ENCODE measurements around the gene VPS35L.

Gene VPS35L

DNA sequence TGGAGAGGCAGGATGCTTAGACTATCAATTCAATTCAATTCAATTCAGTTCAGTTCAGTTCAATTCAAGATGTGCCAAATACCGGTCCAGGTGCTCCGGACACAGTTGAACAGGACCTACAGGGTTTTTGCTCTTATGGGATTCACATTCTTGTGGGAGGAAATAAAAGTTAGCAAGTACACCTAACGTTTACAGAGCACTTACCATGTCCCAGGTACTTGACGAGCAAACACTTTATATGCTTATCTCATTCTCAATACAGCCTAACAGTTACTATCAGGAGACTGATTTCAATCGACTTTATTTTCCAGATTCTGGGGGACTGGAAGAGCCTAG lies 33.1 kb upstream of the VPS35L start:
- Histone ChIP-seq H3K27me3 (ENCODE audit: control insufficient read depth, insufficient read depth, low read length) (no peaks in the 10 kb centered on the region), H3K4me1 (ENCODE audit: control insufficient read depth, insufficient read depth, low read length) (peaks cover 25% of the 10 kb centered on the region), H3K4me3 (ENCODE audit: low read length) (no peak overlapping the region), H3K36me3 (ENCODE audit: insufficient read depth, low read length) (no peaks in the 10 kb centered on the region), H3K4me2 (ENCODE audit: low read length) (peak overlapping the region; percentile 99), H3K9ac (ENCODE audit: low read depth, low read length) (no peak overlapping the region), H3K9me3 (replicated peaks; ENCODE audit: low read length) (no peaks in the 10 kb centered on the region)

- no peak overlapping the region for H3K4me2 ChIP-seq (ENCODE audit: low read length)
- H3K9ac ChIP-seq (ENCODE audit: low read depth, low read length): no peak overlapping the region
- H3K4me3 ChIP-seq (ENCODE audit: low read length): no peak overlapping the region
- no peaks in the 10 kb centered on the region for H3K9me3 ChIP-seq (replicated peaks; ENCODE audit: low read length)
- H3K4me1 ChIP-seq (ENCODE audit: control insufficient read depth, insufficient read depth, low read length): peaks cover 21% of the 10 kb centered on the region
- no peaks in the 10 kb centered on the region for H3K27me3 ChIP-seq (ENCODE audit: control insufficient read depth, insufficient read depth, low read length)
- H3K36me3 ChIP-seq (ENCODE audit: insufficient read depth, low read length): peaks cover under 1% of the 10 kb centered on the region
Observed at GRCh38 chr16:19522760-19523159, 32.7 kb upstream of the VPS35L start.

- Histone ChIP-seq H3K4me2 (ENCODE audit: low read length) (no peak overlapping the region), H3K4me1 (ENCODE audit: control insufficient read depth, insufficient read depth, low read length) (peaks cover 20% of the 10 kb centered on the region), H3K9ac (ENCODE audit: low read depth, low read length) (no peak overlapping the region), H3K36me3 (ENCODE audit: insufficient read depth, low read length) (peaks cover 5% of the 10 kb centered on the region), H3K4me3 (ENCODE audit: low read length) (no peak overlapping the region), H3K9me3 (replicated peaks; ENCODE audit: low read length) (no peaks in the 10 kb centered on the region), H3K27me3 (ENCODE audit: control insufficient read depth, insufficient read depth, low read length) (no peaks in the 10 kb centered on the region)
Observed at GRCh38 chr16:19523184-19523558, 32.3 kb upstream of the VPS35L start.

DNA sequence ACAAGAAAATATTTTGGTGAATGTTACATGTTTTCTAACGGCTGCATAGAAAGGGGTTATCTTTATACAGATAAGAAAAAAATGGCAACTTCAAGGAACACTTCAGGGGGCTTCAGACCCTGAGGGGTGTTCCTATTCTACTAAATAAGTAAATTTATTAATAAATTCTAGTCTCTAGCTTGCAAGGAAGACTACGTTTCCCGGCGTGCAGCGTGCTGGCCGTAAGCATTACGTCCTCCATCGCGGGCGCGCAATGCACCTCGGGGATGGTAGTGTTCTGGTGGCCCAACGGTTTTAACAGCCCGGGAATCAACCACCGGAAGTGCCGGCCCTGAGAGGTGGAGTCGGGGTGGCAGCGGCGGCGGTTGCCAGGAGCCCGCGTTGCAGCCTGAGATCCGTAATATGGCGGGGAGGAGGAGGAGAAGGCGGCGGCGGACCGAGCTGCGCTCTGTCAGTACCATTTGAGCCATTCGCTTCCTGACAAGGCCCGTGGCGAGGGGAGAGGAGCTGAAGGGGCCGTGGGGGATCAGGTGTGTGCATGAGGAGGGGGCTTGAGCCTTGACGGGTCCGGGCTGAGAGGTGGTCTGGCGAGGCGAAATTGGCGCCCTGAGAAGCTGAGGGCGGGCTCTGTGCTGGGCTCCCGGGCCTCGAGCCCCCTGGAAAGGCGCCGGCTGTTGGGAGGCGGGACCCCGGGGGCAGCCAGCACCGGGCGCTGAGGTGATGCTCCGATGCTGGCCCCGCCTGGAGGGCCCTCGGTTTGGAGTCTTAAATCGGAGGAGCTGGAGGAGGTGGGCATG lies 31.7 kb upstream of the VPS35L start, which contains the start of gene CCP110:
CCP110 (plus strand) TSS at position 384 of the 797 bp plus-strand sequence. CDS start 3,940 bp downstream, outside the sequence.
- Histone ChIP-seq H3K9me3 (replicated peaks; ENCODE audit: low read length) (no peaks in the 10 kb centered on the region), H3K36me3 (ENCODE audit: insufficient read depth, low read length) (peaks cover 11% of the 10 kb centered on the region), H3K4me3 (ENCODE audit: low read length) (peak within 1 kb of the TSS; percentile 93), H3K9ac (ENCODE audit: low read depth, low read length) (peak within 1 kb of the TSS; percentile 83), H3K27me3 (ENCODE audit: control insufficient read depth, insufficient read depth, low read length) (no peaks in the 10 kb centered on the region), H3K4me1 (ENCODE audit: control insufficient read depth, insufficient read depth, low read length) (peaks cover 20% of the 10 kb centered on the region), H3K4me2 (ENCODE audit: low read length) (peak within 1 kb of the TSS; percentile 92)

DNA sequence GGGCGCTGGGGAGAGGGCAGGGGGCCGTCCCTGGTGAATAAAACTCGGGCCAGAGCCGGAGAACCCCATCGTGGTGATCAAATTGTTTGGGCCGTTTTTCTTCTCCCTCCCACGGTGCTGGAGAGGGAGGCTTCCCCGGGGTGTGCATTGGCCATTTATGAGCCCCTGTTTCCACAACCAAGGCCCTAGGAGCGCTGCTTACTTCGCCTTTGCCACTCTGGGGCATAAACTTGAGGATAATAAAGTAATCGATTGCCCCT lies 31.2 kb upstream of the VPS35L start:
- Histone ChIP-seq H3K4me3 (ENCODE audit: low read length) (peak overlapping the region; percentile 93), H3K9ac (ENCODE audit: low read depth, low read length) (peak overlapping the region; percentile 83), H3K4me2 (ENCODE audit: low read length) (peak overlapping the region; percentile 92), H3K36me3 (ENCODE audit: insufficient read depth, low read length) (peaks cover 12% of the 10 kb centered on the region), H3K27me3 (ENCODE audit: control insufficient read depth, insufficient read depth, low read length) (no peaks in the 10 kb centered on the region), H3K4me1 (ENCODE audit: control insufficient read depth, insufficient read depth, low read length) (peaks cover 20% of the 10 kb centered on the region), H3K9me3 (replicated peaks; ENCODE audit: low read length) (no peaks in the 10 kb centered on the region)

GRCh38 chr16:19524616-19525384 lies 30.7 kb upstream of the VPS35L start:
- H3K9ac ChIP-seq (ENCODE audit: low read depth, low read length): peak overlapping the region; percentile 83

GRCh38 chr16:19525385-19525723 lies 30.1 kb upstream of the VPS35L start:
- H3K27me3 ChIP-seq (ENCODE audit: control insufficient read depth, insufficient read depth, low read length): no peaks in the 10 kb centered on the region
- peak overlapping the region; percentile 92 for H3K4me2 ChIP-seq (ENCODE audit: low read length)
- peaks cover 12% of the 10 kb centered on the region for H3K36me3 ChIP-seq (ENCODE audit: insufficient read depth, low read length)
- peaks cover 16% of the 10 kb centered on the region for H3K4me1 ChIP-seq (ENCODE audit: control insufficient read depth, insufficient read depth, low read length)
- H3K4me3 ChIP-seq (ENCODE audit: low read length): peak overlapping the region; percentile 93
- peak overlapping the region; percentile 83 for H3K9ac ChIP-seq (ENCODE audit: low read depth, low read length)
- H3K9me3 ChIP-seq (replicated peaks; ENCODE audit: low read length): no peaks in the 10 kb centered on the region

More at GRCh38 chr16:19524616-19525384, 30.7 kb upstream of the VPS35L start:
- Histone ChIP-seq H3K4me3 (ENCODE audit: low read length) (peak overlapping the region; percentile 93), H3K4me1 (ENCODE audit: control insufficient read depth, insufficient read depth, low read length) (peaks cover 20% of the 10 kb centered on the region), H3K36me3 (ENCODE audit: insufficient read depth, low read length) (peaks cover 12% of the 10 kb centered on the region), H3K27me3 (ENCODE audit: control insufficient read depth, insufficient read depth, low read length) (no peaks in the 10 kb centered on the region), H3K4me2 (ENCODE audit: low read length) (peak overlapping the region; percentile 92), H3K9me3 (replicated peaks; ENCODE audit: low read length) (no peaks in the 10 kb centered on the region)

GRCh38 chr16:19527161-19527560 lies 28.3 kb upstream of the VPS35L start:
- H3K4me2 ChIP-seq (ENCODE audit: low read length): no peak overlapping the region
- no peaks in the 10 kb centered on the region for H3K9me3 ChIP-seq (replicated peaks; ENCODE audit: low read length)
- H3K4me3 ChIP-seq (ENCODE audit: low read length): no peak overlapping the region
- no peak overlapping the region for H3K9ac ChIP-seq (ENCODE audit: low read depth, low read length)
- no peaks in the 10 kb centered on the region for H3K27me3 ChIP-seq (ENCODE audit: control insufficient read depth, insufficient read depth, low read length)
- H3K4me1 ChIP-seq (ENCODE audit: control insufficient read depth, insufficient read depth, low read length): peaks cover 8% of the 10 kb centered on the region
- peaks cover 15% of the 10 kb centered on the region for H3K36me3 ChIP-seq (ENCODE audit: insufficient read depth, low read length)

DNA sequence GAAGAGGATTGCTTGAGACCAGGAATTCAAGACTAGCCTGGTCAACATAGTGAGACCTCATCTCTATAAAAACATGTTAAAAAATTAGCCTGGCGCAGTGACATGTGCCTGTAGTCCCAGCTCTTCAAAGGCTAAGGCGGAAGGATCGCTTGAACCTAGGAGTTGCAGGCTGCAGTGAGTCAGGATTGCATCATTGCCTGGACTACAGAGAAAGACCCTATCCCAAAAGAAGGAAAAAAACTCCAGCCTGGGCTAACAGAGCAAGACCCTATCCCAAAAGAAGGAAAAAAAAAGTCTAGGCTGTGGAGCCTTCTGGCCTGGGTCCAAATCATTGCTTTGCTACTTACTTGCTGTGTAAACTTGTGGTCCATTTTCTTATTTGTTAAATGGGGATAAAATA lies 26.8 kb upstream of the VPS35L start:
- Histone ChIP-seq H3K4me3 (ENCODE audit: low read length) (no peak overlapping the region), H3K4me1 (ENCODE audit: control insufficient read depth, insufficient read depth, low read length) (peaks cover 8% of the 10 kb centered on the region), H3K9ac (ENCODE audit: low read depth, low read length) (no peak overlapping the region), H3K27me3 (ENCODE audit: control insufficient read depth, insufficient read depth, low read length) (no peaks in the 10 kb centered on the region), H3K36me3 (ENCODE audit: insufficient read depth, low read length) (peaks cover 19% of the 10 kb centered on the region), H3K9me3 (replicated peaks; ENCODE audit: low read length) (no peaks in the 10 kb centered on the region), H3K4me2 (ENCODE audit: low read length) (no peak overlapping the region)

DNA sequence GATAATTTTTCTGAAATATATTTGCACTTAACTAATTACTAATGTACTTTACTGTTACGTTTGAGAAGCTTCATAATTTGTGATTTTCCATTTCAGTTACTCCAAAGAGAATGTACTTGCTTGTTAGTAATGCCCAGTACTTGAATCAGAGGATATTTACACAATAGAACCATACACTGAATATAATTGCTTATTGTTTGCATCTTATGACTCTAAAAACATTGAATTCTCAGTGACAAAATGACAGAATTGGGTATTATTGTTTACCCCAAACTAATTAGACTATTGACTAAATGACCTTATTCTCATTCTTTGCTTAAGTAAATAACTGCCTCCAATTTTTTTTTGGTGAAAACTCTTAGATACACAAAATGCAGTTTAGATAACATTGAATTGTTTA lies 22.9 kb upstream of the VPS35L start:
- H3K36me3 ChIP-seq (ENCODE audit: insufficient read depth, low read length): peaks cover 32% of the 10 kb centered on the region
- no peak overlapping the region for H3K9ac ChIP-seq (ENCODE audit: low read depth, low read length)
- H3K27me3 ChIP-seq (ENCODE audit: control insufficient read depth, insufficient read depth, low read length): no peaks in the 10 kb centered on the region
- no peaks in the 10 kb centered on the region for H3K4me1 ChIP-seq (ENCODE audit: control insufficient read depth, insufficient read depth, low read length)
- no peak overlapping the region for H3K4me2 ChIP-seq (ENCODE audit: low read length)
- H3K4me3 ChIP-seq (ENCODE audit: low read length): no peak overlapping the region
- H3K9me3 ChIP-seq (replicated peaks; ENCODE audit: low read length): no peaks in the 10 kb centered on the region

- no peaks in the 10 kb centered on the region for H3K27me3 ChIP-seq (ENCODE audit: control insufficient read depth, insufficient read depth, low read length)
- H3K9ac ChIP-seq (ENCODE audit: low read depth, low read length): no peak overlapping the region
- H3K4me3 ChIP-seq (ENCODE audit: low read length): no peak overlapping the region
- peaks cover 40% of the 10 kb centered on the region for H3K36me3 ChIP-seq (ENCODE audit: insufficient read depth, low read length)
- H3K9me3 ChIP-seq (replicated peaks; ENCODE audit: low read length): no peaks in the 10 kb centered on the region
- H3K4me2 ChIP-seq (ENCODE audit: low read length): no peak overlapping the region
- no peaks in the 10 kb centered on the region for H3K4me1 ChIP-seq (ENCODE audit: control insufficient read depth, insufficient read depth, low read length)
Observed at GRCh38 chr16:19540241-19540970, 15.1 kb upstream of the VPS35L start.

All from skeletal muscle satellite cell (primary cell).